ENCODE results near the gene SUGCT.

Gene SUGCT

GRCh38 chr7:40428421-40428820 lies 293.6 kb downstream of the SUGCT start:
- Mint-ChIP-seq H3K27me3 (no peaks in the 10 kb centered on the region), H3K9me3 (peaks cover 14% of the 10 kb centered on the region)
- no peak for ATAC-seq

GRCh38 chr7:40429826-40430225 lies 295.0 kb downstream of the SUGCT start:
- DNase-seq (no peak), ATAC-seq (no peak)
- peaks cover 14% of the 10 kb centered on the region for H3K9me3 Mint-ChIP-seq
- no peak overlapping the region for H3K4me3 Mint-ChIP-seq
- no peak overlapping the region for H3K27ac Mint-ChIP-seq
- H3K4me1 Mint-ChIP-seq = no peaks in the 10 kb centered on the region
- H3K27me3 Mint-ChIP-seq = no peaks in the 10 kb centered on the region
- H3K36me3 Mint-ChIP-seq (ENCODE audit: low read depth) = peaks cover 2% of the 10 kb centered on the region

More at GRCh38 chr7:40428421-40428820, 293.6 kb downstream of the SUGCT start:
- Mint-ChIP-seq H3K36me3 (ENCODE audit: low read depth) (peaks cover 2% of the 10 kb centered on the region), H3K4me3 (no peak overlapping the region), H3K27ac (no peak overlapping the region), H3K4me1 (no peaks in the 10 kb centered on the region)
- no peak for DNase-seq

GRCh38 chr7:40432046-40432445 lies 297.2 kb downstream of the SUGCT start:
- H3K27me3 Mint-ChIP-seq = no peaks in the 10 kb centered on the region
- peaks cover 2% of the 10 kb centered on the region for H3K36me3 Mint-ChIP-seq (ENCODE audit: low read depth)
- no peaks in the 10 kb centered on the region for H3K4me1 Mint-ChIP-seq

DNA sequence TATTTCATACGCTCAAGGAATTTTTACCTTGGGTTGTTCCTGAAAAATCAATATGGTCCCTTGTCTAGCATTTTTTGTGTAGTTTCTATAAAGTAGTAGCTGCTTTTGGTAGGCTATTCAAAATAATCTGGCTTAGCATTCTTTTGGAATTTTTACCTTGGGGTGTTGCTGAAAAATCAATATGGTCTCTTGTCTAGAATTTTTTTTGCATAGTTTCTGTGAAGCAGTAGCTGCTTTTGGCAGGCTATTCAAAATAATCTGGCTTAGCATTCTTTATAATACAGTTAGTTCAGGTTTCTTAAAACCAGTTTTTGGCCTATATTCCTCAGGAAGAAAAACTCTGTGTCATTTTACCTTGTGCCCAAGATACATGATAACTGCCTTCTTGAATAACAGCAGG lies 301.9 kb downstream of the SUGCT start:
- ATAC-seq = no peak
- Mint-ChIP-seq H3K4me3 (no peak overlapping the region), H3K27ac (no peak overlapping the region), H3K4me1 (no peaks in the 10 kb centered on the region), H3K27me3 (no peaks in the 10 kb centered on the region), H3K9me3 (peaks cover 14% of the 10 kb centered on the region), H3K36me3 (ENCODE audit: low read depth) (peaks cover 2% of the 10 kb centered on the region)
- no peak for DNase-seq

More at GRCh38 chr7:40432046-40432445, 297.2 kb downstream of the SUGCT start:
- ATAC-seq (no peak), DNase-seq (no peak)
- no peak overlapping the region for H3K4me3 Mint-ChIP-seq
- H3K9me3 Mint-ChIP-seq = peaks cover 14% of the 10 kb centered on the region
- H3K27ac Mint-ChIP-seq = no peak overlapping the region

DNA sequence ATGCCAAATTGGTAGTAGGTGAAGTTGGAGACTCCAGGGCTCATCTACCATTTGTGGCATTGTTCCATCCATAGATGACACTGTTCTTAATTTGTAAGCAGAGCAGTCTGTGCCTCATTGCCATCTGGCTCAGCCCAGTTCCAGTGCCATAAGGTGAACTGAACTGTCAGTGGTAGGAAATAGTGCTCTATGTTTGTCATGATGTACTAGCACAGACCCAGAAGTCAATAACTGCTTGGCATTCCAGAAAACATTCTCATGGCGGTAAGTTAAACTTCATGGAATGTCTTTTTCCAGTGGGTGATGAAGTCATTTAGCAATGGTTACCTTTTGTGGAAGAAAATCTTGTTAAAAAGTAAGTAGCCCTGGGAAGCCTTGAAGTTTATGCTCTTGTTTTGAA lies 302.7 kb downstream of the SUGCT start:
- Mint-ChIP-seq H3K4me1 (no peaks in the 10 kb centered on the region), H3K4me3 (no peak overlapping the region), H3K36me3 (ENCODE audit: low read depth) (no peaks in the 10 kb centered on the region), H3K9me3 (peaks cover 16% of the 10 kb centered on the region), H3K27ac (no peak overlapping the region), H3K27me3 (no peaks in the 10 kb centered on the region)
- ATAC-seq = no peak
- DNase-seq = no peak

- DNase-seq (no peak), ATAC-seq (no peak)
- Mint-ChIP-seq H3K27me3 (no peaks in the 10 kb centered on the region), H3K4me3 (no peak overlapping the region), H3K4me1 (no peaks in the 10 kb centered on the region), H3K36me3 (ENCODE audit: low read depth) (peaks cover 2% of the 10 kb centered on the region), H3K9me3 (peaks cover 10% of the 10 kb centered on the region), H3K27ac (no peak overlapping the region)
Observed at GRCh38 chr7:40437936-40438634, 303.3 kb downstream of the SUGCT start.

- peaks cover 2% of the 10 kb centered on the region for H3K36me3 Mint-ChIP-seq (ENCODE audit: low read depth)
- no peaks in the 10 kb centered on the region for H3K4me1 Mint-ChIP-seq
- no peak for ATAC-seq
- no peak for DNase-seq
- peaks cover 10% of the 10 kb centered on the region for H3K9me3 Mint-ChIP-seq
- no peak overlapping the region for H3K27ac Mint-ChIP-seq
- no peak overlapping the region for H3K4me3 Mint-ChIP-seq
- peaks cover 2% of the 10 kb centered on the region for H3K27me3 Mint-ChIP-seq
Observed at GRCh38 chr7:40439686-40440085, 304.9 kb downstream of the SUGCT start.

DNA sequence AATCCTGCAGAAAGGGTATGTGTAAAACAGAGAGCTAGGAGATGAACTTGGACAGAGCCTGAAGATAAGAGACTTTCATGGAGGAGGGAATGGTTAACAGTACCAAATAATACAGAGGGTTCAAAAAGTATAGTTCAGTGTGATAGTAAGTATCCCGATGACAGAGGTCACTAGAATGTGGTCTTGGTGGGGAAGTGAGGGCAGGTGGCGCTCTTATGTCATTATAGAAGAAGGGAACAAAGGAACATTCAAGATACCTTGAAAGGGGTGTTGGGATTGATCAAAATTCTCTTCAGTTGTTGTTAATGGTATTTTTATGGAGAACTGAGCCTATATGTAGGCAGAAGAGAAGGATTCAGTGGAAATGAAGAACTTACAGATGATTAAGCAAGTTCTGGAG lies 312.5 kb downstream of the SUGCT start:
- ATAC-seq = no peak
- no peaks in the 10 kb centered on the region for H3K9me3 Mint-ChIP-seq
- H3K27ac Mint-ChIP-seq = no peak overlapping the region
- no peaks in the 10 kb centered on the region for H3K4me1 Mint-ChIP-seq
- peaks cover 2% of the 10 kb centered on the region for H3K27me3 Mint-ChIP-seq
- no peak for DNase-seq
- no peak overlapping the region for H3K4me3 Mint-ChIP-seq
- peaks cover 2% of the 10 kb centered on the region for H3K36me3 Mint-ChIP-seq (ENCODE audit: low read depth)

GRCh38 chr7:40455485-40455884 lies 320.7 kb downstream of the SUGCT start:
- no peaks in the 10 kb centered on the region for H3K4me1 Mint-ChIP-seq
- no peak overlapping the region for H3K4me3 Mint-ChIP-seq
- H3K9me3 Mint-ChIP-seq = no peaks in the 10 kb centered on the region
- H3K27me3 Mint-ChIP-seq = no peaks in the 10 kb centered on the region
- no peak overlapping the region for H3K27ac Mint-ChIP-seq
- DNase-seq (no peak), ATAC-seq (no peak)
- no peaks in the 10 kb centered on the region for H3K36me3 Mint-ChIP-seq (ENCODE audit: low read depth)

- no peak for DNase-seq
- Mint-ChIP-seq H3K9me3 (no peaks in the 10 kb centered on the region), H3K27me3 (no peaks in the 10 kb centered on the region), H3K4me3 (no peak overlapping the region), H3K27ac (no peak overlapping the region), H3K36me3 (ENCODE audit: low read depth) (no peaks in the 10 kb centered on the region), H3K4me1 (no peaks in the 10 kb centered on the region)
- no peak for ATAC-seq
Observed at GRCh38 chr7:40457776-40458480, 323.1 kb downstream of the SUGCT start.

- ATAC-seq (no peak), DNase-seq (no peak)
- Mint-ChIP-seq H3K36me3 (ENCODE audit: low read depth) (no peaks in the 10 kb centered on the region), H3K4me3 (no peak overlapping the region), H3K27ac (no peak overlapping the region), H3K4me1 (no peaks in the 10 kb centered on the region), H3K9me3 (no peaks in the 10 kb centered on the region), H3K27me3 (no peaks in the 10 kb centered on the region)
Observed at GRCh38 chr7:40463446-40463845, 328.6 kb downstream of the SUGCT start.

DNA sequence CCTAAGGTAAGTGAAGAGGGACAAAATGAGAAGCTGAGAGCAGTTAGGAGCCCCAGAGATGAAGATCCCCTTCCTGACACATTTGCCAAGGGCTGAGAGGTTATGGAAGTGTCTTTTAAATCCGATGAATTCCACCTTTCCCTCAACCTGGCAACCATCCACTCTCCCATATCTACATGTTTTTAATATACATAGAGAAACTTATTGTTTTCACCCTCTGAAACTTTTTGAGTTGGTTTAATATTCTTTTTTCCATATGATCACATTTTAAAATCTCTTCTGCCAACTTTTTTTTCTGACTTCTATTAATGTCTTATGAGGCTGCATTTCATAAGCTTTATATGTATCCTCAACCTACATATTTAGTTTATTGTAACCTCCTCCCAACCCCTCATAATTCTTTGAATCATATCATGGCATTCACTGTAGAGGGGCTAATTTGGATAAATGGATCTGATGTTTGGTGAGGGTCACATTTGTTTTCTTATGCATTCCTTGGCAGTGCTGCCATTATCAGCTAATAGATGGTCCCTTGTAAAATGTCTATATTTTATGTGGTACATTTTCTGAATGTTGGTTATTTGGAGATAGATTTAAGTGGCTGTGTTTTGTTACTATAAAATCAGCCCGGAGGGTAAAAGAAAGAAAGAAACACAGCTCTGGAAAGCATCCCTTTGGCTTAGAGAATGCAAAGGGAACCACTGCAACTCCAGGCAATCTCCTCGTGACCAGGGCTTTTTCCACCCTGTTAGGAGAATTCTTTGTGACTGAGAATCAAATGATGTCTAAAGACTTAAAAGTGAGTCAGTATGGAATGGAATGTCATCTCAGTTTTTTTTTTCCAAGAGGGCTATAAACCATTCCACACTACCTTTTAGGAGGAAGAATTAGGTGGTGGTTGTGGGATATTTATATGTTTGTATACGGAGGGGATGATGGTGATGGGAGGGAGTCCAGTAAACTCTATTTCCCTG lies 334.4 kb downstream of the SUGCT start:
- ATAC-seq (no peak), DNase-seq (no peak)
- Mint-ChIP-seq H3K27me3 (no peaks in the 10 kb centered on the region), H3K9me3 (no peaks in the 10 kb centered on the region), H3K4me1 (no peaks in the 10 kb centered on the region), H3K27ac (no peak overlapping the region), H3K4me3 (no peak overlapping the region), H3K36me3 (ENCODE audit: low read depth) (no peaks in the 10 kb centered on the region)

DNA sequence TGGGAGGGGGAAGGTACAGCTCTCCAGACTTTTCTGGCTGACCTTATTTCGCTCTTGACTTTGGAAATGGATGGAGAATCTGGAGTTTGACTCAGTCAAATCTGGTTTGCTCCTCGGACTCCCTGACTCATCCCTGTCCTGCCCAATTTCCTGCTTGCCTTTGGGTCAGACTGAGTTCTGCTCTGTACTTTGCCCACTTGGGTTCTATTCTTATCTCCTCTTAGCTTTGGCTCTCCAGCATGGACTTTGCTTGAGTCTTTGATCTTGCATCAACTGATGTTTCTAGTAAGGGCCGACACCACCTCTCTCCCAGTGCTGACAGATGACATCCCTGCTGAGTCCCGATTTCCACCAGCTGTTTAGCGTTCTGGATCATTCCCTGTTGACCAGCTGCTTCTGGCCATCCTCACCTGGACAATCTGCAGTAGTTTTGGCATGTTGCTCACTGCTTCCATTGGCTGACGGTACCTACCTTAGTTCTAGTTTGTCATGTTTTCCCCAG lies 335.3 kb downstream of the SUGCT start:
- peaks cover 3% of the 10 kb centered on the region for H3K4me1 Mint-ChIP-seq
- DNase-seq (no peak), ATAC-seq (no peak)
- no peak overlapping the region for H3K27ac Mint-ChIP-seq
- no peak overlapping the region for H3K4me3 Mint-ChIP-seq
- H3K27me3 Mint-ChIP-seq = no peaks in the 10 kb centered on the region
- no peaks in the 10 kb centered on the region for H3K9me3 Mint-ChIP-seq
- no peaks in the 10 kb centered on the region for H3K36me3 Mint-ChIP-seq (ENCODE audit: low read depth)

DNA sequence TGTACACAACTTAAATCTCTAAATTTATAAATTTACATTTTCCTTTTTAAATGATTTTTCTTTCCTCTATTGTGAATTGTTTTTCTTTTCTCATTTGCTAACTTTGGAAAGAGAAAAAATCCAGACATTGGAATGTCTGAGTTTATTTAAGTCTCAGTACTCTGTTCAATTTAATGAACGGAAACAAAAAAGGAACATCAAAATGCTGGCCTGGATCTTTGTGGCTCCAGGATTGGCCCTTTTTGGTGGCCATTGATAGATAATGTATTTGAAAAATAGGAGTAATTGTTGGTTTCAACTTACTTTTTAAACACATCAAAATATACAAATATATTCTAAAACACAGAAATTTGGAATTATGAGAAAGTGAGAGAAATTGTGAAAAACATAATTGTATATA lies 336.0 kb downstream of the SUGCT start:
- DNase-seq = no peak
- no peak overlapping the region for H3K27ac Mint-ChIP-seq

More for the DNA sequence above, 336.0 kb downstream of the SUGCT start:
- Mint-ChIP-seq H3K27me3 (no peaks in the 10 kb centered on the region), H3K9me3 (no peaks in the 10 kb centered on the region), H3K4me1 (peaks cover 8% of the 10 kb centered on the region), H3K36me3 (ENCODE audit: low read depth) (no peaks in the 10 kb centered on the region), H3K4me3 (no peak overlapping the region)
- no peak for ATAC-seq
